Large intestine (tissue), 3 donors: ENCODE data around the gene TTC39A. TPM values are rescaled to one million over a fixed set of nuclear protein-coding genes. Genes with fewer than 3 reads are reported as not detected.
"Not testable (repeated sequence)": the region's sequence is repeated elsewhere in the genome, so short reads cannot be mapped to it uniquely, and the experiment has no call there.

Experiments
- DNase-seq, 2 donors: peaks; one replicate each; pipeline versions ENCODE4 v3.0.0 to v3.0.0-alpha.2; 2013
- H3K27ac ChIP-seq: one replicate; pipeline ENCODE4 v1.5.1; 2013; ENCODE audit warnings: low read length
- H3K27me3 ChIP-seq: 2 replicates; pipeline ENCODE4 v1.6.1; 2013; ENCODE audit warnings: low read length; ENCODE audit not compliant: control insufficient read depth, insufficient read depth
- H3K36me3 ChIP-seq: 2 replicates; pipeline ENCODE4 v1.6.1; 2013; ENCODE audit warnings: low read length; ENCODE audit not compliant: control insufficient read depth, insufficient read depth
- H3K4me1 ChIP-seq: one replicate; pipeline ENCODE4 v1.6.1; 2013; ENCODE audit warnings: low read length; ENCODE audit not compliant: control insufficient read depth, insufficient read depth
- H3K4me3 ChIP-seq: one replicate; pipeline ENCODE4 v1.5.1; 2013; ENCODE audit warnings: low read length
- H3K9me3 ChIP-seq: one replicate; pipeline ENCODE4 v1.6.1; 2013; ENCODE audit warnings: mild to moderate bottlenecking, low read depth, low read length, moderate library complexity; ENCODE audit not compliant: control insufficient read depth
- WGBS: methylation state at CpG from one replicate; pipeline ENCODE4 v1.1.5; 2013; ENCODE audit warnings: low lambda C conversion rate; ENCODE audit not compliant: insufficient coverage; 5-methylcytosine and 5-hydroxymethylcytosine counted together
- polyA plus RNA-seq: library from polyadenylated mRNA; unstranded; fragments of 120-200 nt; gene quantifications from one replicate; pipeline ENCODE4 v1.2.1, GENCODE V29; 2013

The TTC39A gene
- polyA plus RNA-seq, 1 donor: 19.2 TPM

GRCh38 chr1:51325878-51326755 lies 4.2 kb downstream of the TTC39A start:
- Histone ChIP-seq H3K27ac (no peak overlapping the region), H3K4me3 (no peak overlapping the region), H3K4me1 (peaks cover 19% of the 10 kb centered on the region), H3K9me3 (no peaks in the 10 kb centered on the region), H3K27me3 (peaks cover 5% of the 10 kb centered on the region), H3K36me3 (peaks cover 3% of the 10 kb centered on the region)
- 100% methylated on average over 1 of the region's 16 CpGs for WGBS
- no peak for DNase-seq

DNA sequence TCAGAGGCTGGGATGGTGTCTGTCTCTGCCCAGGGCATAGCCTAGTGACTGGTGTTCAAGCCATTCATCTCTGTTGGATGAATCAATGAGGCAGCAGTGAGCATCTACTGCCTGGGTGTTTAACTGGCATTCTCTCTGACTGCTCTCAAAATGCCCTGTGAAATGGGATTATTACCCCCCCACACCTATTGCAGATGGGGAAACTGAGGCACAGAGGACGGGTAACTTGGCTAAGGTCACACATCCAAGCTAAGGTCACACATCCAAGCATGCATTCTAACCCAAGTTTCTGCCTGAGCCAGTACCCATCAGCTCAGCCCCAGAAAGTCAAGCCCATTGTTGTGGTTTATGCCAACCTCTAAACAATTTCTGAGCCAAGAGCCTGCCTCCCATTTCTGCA lies 5.0 kb downstream of the TTC39A start:
- Histone ChIP-seq H3K27me3 (peaks cover 5% of the 10 kb centered on the region), H3K4me1 (peaks cover 15% of the 10 kb centered on the region), H3K4me3 (no peak overlapping the region), H3K9me3 (no peaks in the 10 kb centered on the region), H3K27ac (no peak overlapping the region), H3K36me3 (peaks cover 3% of the 10 kb centered on the region)
- no CpG with 5 or more reads among the region's 1 CpG for WGBS
- no peak for DNase-seq

DNA sequence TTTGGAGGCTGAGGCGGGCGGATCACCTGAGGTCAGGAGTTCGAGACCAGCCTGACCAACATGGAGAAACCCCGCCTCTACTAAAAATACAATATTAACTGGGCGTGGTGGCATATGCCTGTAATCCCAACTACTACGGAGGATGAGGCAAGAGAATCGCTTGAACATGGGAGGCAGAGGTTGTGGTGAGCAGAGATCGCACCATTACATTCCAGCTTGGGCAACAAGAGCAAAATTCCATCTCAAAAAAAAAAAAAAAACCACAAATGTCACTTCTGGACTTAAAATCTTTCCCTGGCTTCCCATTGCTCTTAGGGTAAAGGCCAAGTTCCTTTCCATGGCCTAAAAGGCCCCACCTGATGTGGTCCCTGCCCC lies 5.4 kb downstream of the TTC39A start:
- H3K27me3 ChIP-seq, DNase-seq, H3K9me3 ChIP-seq, H3K4me3 ChIP-seq, H3K36me3 ChIP-seq, H3K27ac ChIP-seq: not testable (repeated sequence)
- peaks cover 15% of the 10 kb centered on the region for H3K4me1 ChIP-seq
- no CpG with 5 or more reads among the region's 8 CpGs for WGBS

DNA sequence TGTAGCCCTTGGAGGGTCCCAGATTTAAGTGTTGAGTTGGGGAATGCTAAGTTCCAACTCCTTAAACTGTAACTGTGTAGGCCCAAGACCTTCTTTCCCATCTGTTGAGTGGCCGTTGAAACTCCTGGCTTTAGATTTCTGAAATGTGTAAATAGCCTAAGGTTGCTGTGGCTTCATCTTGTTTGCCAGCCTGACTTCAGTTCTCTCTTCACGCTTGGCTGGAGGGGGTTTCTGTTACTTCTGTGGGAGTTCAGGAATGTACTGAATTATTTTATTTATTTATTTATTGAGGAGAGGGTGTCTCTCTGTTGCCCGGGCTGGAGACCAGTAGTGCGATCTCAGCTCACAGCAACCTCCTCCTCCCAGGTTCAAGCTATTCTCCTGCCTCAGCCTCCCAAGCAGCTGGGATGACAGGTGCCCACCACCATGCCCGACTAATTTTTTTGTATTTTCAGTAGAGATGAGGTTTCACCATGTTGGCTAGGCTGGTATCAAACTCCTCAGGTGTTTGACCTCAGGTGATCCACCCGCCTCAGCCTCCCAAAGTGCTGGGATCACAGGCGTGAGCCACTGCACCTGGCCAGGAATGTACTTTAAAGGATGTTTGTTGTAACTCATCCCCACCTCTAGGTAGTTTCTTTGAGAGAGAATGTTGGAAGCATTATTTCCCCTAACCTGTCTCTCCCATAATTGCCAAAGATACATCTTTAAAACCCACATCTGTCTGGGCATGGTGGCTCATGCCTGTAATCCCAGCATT lies 5.9 kb downstream of the TTC39A start:
- DNase-seq: no peak
- WGBS: 100% methylated on average over 1 of the region's 7 CpGs
- no peak overlapping the region for H3K27ac ChIP-seq

GRCh38 chr1:51323778-51324177 lies 6.6 kb downstream of the TTC39A start:
- DNase-seq: no peak
- no peaks in the 10 kb centered on the region for H3K27me3 ChIP-seq
- H3K36me3 ChIP-seq: peaks cover 2% of the 10 kb centered on the region
- H3K27ac ChIP-seq: no peak overlapping the region
- H3K9me3 ChIP-seq: no peaks in the 10 kb centered on the region
- no peak overlapping the region for H3K4me3 ChIP-seq
- peaks cover 4% of the 10 kb centered on the region for H3K4me1 ChIP-seq

More for the DNA sequence above, 5.9 kb downstream of the TTC39A start:
- Histone ChIP-seq H3K4me1 (peaks cover 10% of the 10 kb centered on the region), H3K27me3 (no peaks in the 10 kb centered on the region), H3K36me3 (peaks cover 3% of the 10 kb centered on the region), H3K9me3 (no peaks in the 10 kb centered on the region), H3K4me3 (no peak overlapping the region)

- WGBS: 89% methylated on average over 1 of the region's 4 CpGs
- no peaks in the 10 kb centered on the region for H3K27me3 ChIP-seq
- peaks cover 4% of the 10 kb centered on the region for H3K4me1 ChIP-seq
- no peaks in the 10 kb centered on the region for H3K9me3 ChIP-seq
- no peaks in the 10 kb centered on the region for H3K36me3 ChIP-seq
- no peak overlapping the region for H3K4me3 ChIP-seq
- DNase-seq: no peak
- H3K27ac ChIP-seq: no peak overlapping the region
These were observed 7.8 kb downstream of the TTC39A start for GRCh38 chr1:51322417-51323101.

- WGBS: no CpG with 5 or more reads among the region's 2 CpGs
- Histone ChIP-seq H3K27me3 (no peaks in the 10 kb centered on the region), H3K4me1 (peaks cover 8% of the 10 kb centered on the region), H3K27ac (no peak overlapping the region), H3K36me3 (no peaks in the 10 kb centered on the region), H3K9me3 (no peaks in the 10 kb centered on the region), H3K4me3 (no peak overlapping the region)
- DNase-seq: peak in 1 of 2 donors; percentile 23
These were observed 8.5 kb downstream of the TTC39A start for GRCh38 chr1:51321924-51322280.

DNA sequence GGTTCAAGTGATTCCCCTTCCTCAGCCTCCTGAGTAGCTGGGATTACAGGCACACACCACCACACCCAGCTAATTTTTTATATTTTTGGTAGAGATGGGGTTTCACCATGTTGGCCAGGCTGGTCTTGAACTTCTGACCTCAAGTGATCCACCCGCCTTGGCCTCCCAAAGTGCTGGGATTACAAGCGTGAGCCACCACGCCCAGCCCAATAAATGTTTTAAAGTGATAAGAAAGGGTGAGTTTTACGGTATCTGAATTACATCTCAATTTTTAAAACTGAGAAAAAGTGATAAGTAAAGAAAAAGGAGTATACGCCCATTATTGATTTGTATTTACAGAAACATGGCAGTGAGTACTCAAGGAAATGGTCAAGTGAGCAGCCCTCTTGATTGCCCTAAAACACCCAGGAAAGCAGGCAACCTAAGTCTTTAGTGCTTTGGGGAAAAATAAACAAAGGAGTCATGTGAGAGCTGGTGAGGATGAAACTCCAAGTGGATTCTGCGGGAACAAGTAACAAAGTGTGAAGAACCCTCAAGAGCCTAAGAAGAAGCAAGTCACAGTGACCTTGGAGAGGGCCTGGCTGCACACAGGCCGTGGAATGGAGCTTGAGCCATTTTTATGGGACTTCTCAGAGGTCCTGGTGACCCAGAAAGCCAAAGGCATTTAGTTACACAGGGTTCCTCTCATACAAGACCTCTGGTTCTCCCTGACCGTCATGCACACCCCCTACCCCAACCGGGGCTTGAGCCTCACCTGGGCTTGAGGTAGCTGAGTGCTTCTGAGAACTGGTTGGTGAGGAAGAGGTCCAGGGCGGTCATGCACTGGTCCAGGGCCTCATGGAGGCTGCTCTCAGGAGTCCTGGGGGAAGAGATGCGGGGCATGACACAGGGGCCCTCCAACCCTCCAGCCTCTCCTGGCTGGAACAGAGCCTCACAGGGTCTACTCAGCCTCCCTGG lies 9.1 kb downstream of the TTC39A start:
- H3K4me3 ChIP-seq: no peak overlapping the region
- no peaks in the 10 kb centered on the region for H3K27me3 ChIP-seq
- H3K27ac ChIP-seq: peak overlapping the region; percentile 2
- peaks cover 13% of the 10 kb centered on the region for H3K4me1 ChIP-seq
- 10% methylated on average over 2 of the region's 11 CpGs for WGBS
- H3K9me3 ChIP-seq: no peaks in the 10 kb centered on the region
- peak in 1 of 2 donors; percentile 73 for DNase-seq
- H3K36me3 ChIP-seq: no peaks in the 10 kb centered on the region

- no peaks in the 10 kb centered on the region for H3K27me3 ChIP-seq
- no peak overlapping the region for H3K4me3 ChIP-seq
- no peaks in the 10 kb centered on the region for H3K36me3 ChIP-seq
- DNase-seq: no peak
- H3K9me3 ChIP-seq: no peaks in the 10 kb centered on the region
- H3K27ac ChIP-seq: no peak overlapping the region
- no CpG with 5 or more reads among the region's 7 CpGs for WGBS
- H3K4me1 ChIP-seq: peaks cover 44% of the 10 kb centered on the region
These were observed 12.6 kb downstream of the TTC39A start for GRCh38 chr1:51317798-51318197.

DNA sequence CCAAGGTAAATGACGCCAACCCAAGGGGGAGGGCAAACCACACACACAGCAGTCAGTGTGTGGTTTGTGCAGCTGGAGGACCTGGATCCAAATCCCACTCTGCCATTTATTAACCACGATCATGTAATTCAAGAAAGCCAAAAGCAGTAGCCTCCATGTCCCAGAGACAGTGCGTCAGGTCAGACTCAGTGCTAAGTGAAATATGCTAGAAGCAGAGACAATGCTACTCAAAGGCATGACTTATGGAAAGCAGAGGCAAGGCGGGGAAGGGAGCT lies 13.6 kb downstream of the TTC39A start:
- no peak for DNase-seq
- peak overlapping the region; percentile 16 for H3K27ac ChIP-seq
- WGBS: no CpG with 5 or more reads among the region's 4 CpGs

More for the DNA sequence above, 13.6 kb downstream of the TTC39A start:
- no peak overlapping the region for H3K4me3 ChIP-seq
- H3K36me3 ChIP-seq: peaks cover 3% of the 10 kb centered on the region
- H3K9me3 ChIP-seq: no peaks in the 10 kb centered on the region
- peaks cover 47% of the 10 kb centered on the region for H3K4me1 ChIP-seq
- H3K27me3 ChIP-seq: no peaks in the 10 kb centered on the region
